Hepatic stellate cell (primary cell): Measurements from ENCODE around the gene CENPQ.

Experiments
- DNase-seq: peaks from one replicate; pipeline ENCODE4 v3.0.0; 2011; ENCODE audit warnings: low spot score

CENPQ gene

GRCh38 chr6:49506569-49507111 is 43.5 kb downstream of the CENPQ start:
- DNase-seq = no peak

GRCh38 chr6:49509342-49509741 is 46.2 kb downstream of the CENPQ start:
- no peak for DNase-seq

GRCh38 chr6:49513153-49513989 is 50.2 kb downstream of the CENPQ start:
- no peak for DNase-seq

GRCh38 chr6:49514571-49515484 is 51.7 kb downstream of the CENPQ start:
- no peak for DNase-seq

- no peak for DNase-seq
These were observed 52.4 kb downstream of the CENPQ start for GRCh38 chr6:49515485-49516146.

GRCh38 chr6:49516147-49516505 is 53.0 kb downstream of the CENPQ start:
- DNase-seq = no peak

GRCh38 chr6:49517919-49518318 is 54.7 kb downstream of the CENPQ start:
- DNase-seq = no peak

DNA sequence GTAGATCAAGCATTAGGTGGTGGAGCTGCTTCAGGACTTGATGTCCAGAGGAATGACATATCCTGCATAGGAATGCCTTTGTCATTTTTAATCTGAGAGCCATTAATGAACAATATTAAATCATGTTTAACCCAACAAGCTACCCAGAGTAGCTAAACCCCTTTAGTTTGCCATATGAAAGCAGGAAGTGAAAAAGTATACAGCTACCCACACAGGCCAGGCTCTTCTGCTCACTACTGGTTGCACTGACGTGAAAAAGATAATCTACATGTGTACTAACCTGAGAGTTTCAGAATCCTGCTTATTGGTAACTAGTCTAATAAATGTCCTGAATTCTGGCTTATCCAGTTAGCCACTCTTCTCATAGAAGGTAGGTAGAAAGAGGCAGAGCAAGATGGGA is 56.5 kb downstream of the CENPQ start:
- DNase-seq = no peak

DNA sequence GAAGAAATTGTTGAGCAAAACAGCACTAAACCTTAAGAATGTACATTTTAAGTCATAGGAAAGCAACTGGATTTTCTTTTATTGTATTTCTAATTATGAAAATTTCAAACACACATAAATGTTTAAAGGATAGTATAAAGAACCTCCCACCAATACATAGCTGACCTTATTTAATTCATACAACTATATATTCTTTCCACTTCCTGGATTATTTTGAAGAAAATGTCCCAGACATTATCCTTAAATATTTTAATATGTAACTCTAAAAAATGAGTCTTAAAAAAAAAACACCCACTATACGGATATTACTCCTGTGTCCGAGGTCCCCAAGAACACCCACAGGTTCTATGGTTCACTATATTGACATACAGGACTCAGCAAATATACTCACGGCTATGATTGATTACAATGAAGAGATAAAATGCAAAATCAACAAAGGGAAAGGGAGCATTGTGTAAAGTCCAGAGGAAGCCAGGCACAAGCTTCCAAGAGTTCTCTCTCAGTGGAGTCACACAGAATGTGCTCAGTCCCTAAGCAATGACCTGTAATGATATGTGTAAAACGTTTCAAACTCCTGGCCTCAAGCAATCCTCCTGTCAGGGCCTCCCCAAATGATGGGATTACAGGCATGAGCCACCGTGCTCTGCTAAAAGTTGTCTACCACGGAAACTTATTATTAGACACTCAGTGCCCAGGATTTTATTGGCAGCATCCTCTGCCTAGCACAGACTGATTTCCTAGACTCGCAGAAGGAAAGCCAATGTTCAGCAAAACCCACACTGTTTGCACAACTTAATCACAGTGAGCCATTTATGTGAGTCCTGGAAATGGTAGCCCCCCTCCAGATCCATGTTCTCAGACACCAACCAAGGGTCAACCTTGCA is 59.8 kb downstream of the CENPQ start:
- DNase-seq = no peak

DNA sequence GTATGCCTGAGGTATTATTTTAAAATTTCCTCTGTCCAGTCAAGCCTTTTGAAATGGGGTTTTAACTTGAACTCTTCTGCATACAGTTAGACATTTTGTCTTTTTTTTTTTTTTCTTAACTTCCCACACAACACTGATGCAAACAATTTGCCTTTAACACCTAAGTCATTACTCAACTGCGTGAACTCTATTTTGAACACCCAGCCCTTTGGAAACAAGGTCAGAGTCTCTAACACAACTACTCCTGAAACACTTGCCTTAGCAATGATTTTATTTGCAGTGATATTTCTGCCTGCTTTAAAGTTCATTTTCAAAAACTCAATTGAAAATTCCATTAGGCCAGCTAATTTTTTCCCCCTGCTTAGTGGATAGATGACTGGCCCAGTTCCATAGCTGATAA is 60.7 kb downstream of the CENPQ start:
- DNase-seq = no peak

GRCh38 chr6:49524541-49524940 is 61.4 kb downstream of the CENPQ start:
- no peak for DNase-seq

GRCh38 chr6:49526598-49526997 is 63.4 kb downstream of the CENPQ start:
- DNase-seq = no peak

GRCh38 chr6:49527320-49527719 is 64.2 kb downstream of the CENPQ start:
- no peak for DNase-seq

DNA sequence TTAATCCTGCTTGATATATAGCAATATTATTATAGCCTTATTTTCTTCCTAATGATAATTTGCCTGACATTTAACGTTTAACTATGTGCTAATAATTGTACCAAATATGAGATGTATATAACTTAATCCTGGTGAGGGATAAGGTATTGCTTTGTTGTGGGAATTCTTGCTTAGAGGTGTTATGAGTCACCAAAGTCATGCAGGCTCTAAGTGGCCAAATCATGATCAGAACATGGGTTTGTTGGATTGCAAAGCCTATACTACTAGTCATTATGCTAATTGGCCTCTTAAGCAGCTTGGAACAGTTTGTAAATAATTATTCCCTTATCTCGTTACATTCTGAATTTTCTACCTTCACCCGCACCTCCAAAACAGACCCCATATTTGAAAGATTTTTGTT is 65.4 kb downstream of the CENPQ start:
- DNase-seq = no peak

DNA sequence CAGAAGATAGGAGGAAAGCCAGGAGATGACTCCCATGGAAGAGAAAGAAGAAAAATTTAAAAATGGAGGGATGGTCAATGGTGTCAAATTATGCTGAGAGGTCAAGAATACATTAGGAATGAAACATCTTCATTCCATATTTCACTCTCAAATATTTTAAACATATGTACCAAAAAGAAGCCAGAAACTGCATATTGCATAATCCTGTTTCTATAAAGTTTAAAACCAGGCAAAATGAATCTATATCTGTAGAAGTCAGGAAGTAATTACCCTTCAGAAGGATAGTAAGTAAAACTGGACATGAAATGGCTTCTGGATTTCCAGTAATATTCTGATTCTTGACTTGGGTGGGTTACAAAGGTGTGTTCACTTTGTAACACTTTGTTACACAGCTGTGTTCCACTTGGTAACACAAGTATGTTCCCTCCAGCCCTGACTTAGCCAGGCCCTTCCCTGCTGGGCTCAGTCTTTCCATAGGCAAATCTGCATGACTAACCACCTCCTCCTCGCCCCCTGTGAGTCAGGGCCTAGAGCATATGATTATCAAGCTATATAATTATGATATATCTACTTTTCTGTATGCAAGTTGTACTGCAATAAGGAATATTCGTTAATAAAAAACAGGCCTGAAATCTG is 67.1 kb downstream of the CENPQ start:
- no peak for DNase-seq

DNA sequence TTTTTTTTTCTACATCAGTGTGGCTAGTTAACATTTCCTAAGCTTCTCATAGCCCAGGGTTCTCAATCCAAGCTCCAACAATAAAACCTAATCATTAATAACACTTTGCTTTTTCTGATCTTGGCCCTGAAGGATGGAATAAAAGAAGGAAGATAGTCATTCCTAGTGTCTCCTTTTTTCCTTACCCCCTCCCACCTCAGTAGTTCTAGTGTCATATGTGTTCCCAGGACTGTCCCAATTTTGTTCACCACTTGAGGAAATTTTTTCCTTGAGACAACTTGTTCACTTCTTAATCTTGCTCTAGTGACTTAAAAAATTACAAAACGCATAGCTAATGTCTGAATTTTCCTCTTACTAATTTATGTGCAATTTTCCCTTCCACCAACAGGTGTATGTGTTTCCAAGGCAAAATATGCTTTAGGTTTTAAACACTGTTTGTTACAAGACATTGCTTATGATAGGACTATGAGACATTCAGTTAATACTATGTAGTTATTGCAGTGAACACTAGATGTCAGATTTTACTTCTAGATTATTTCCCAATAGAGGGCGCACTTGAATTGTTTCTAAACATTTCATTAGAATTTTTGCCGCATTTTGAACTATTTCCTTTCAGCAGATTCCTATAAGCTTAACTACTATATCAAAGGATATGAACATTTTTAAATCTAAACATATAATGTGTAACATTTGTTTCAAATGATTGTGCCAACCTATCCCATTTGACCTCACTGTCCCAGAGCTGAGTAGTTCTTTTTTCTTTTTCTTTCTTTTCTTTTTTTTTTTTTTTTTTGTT is 68.8 kb downstream of the CENPQ start:
- DNase-seq = peak; percentile 24

DNA sequence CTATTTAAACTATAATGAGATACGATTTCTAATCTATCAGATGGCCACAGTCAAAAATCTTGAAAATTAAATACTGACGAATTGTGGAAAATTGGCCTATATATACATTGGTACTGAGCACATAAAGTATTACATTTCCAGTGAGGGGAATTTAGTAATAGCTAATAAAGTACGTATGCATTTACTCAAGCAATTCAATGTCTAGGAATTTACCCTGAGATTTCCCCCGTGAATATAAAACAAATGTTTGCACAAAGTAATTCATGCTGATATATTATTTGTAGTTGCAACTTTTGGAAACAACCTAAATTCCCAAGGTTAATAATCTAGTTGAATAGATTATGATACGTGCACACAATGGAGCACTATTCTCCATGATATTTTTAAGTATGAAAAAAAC is 72.6 kb downstream of the CENPQ start:
- DNase-seq = no peak

GRCh38 chr6:49539102-49539501 is 75.9 kb downstream of the CENPQ start:
- DNase-seq = no peak

- DNase-seq = no peak
These were observed 77.4 kb downstream of the CENPQ start for GRCh38 chr6:49540614-49541013.

GRCh38 chr6:49541210-49541724 is 78.1 kb downstream of the CENPQ start:
- no peak for DNase-seq
